Activated B cell treated with CpG ODN at 0.5 μM for 24 hours (primary cell): Measurements from ENCODE around the gene TLL2. TPM values are rescaled to one million over a fixed set of nuclear protein-coding genes. Genes with fewer than 3 reads are reported as not detected.

Source experiments
- ATAC-seq: fragments of 200-7000 bp; cut with Tn5 transposase; one replicate; pipeline ENCODE4 v1.10.0; 2021; ENCODE audit warnings: low read depth, mild to moderate bottlenecking, moderate library complexity
- CTCF ChIA-PET: fragments of 350-600 bp; sonication (Branson Sonifier 250); formaldehyde crosslinking; loops from one replicate; lab custom pipeline; 2021; ENCODE audit warnings: antibody characterized with exemption; lab: Charles Lee
- POLR2A ChIA-PET: fragments of 350-600 bp; sonication (Branson Sonifier 250); formaldehyde crosslinking; loops from one replicate; lab custom pipeline; 2021; ENCODE audit warnings: antibody characterized with exemption; lab: Charles Lee
- DNase-seq: peaks from one replicate; pipeline ENCODE4 v3.0.0; 2022
- H3K27ac Mint-ChIP-seq: one replicate; pipeline ENCODE4 v1.8.0; 2020; ENCODE audit warnings: mixed read lengths
- H3K27me3 Mint-ChIP-seq: one replicate; pipeline ENCODE4 v1.8.0; 2021; ENCODE audit warnings: mixed read lengths
- H3K36me3 Mint-ChIP-seq: one replicate; pipeline ENCODE4 v1.8.0; 2021; ENCODE audit warnings: low read depth, mixed read lengths
- H3K4me1 Mint-ChIP-seq: one replicate; pipeline ENCODE4 v1.8.0; 2021; ENCODE audit warnings: mixed read lengths
- H3K4me3 Mint-ChIP-seq: one replicate; pipeline ENCODE4 v1.8.0; 2020; ENCODE audit warnings: mild to moderate bottlenecking, mixed read lengths
- H3K9me3 Mint-ChIP-seq: one replicate; pipeline ENCODE4 v1.8.0; 2020; ENCODE audit warnings: mixed read lengths
- intact Hi-C: fragments of 100-400 bp; cut with micrococcal nuclease; formaldehyde crosslinking; loops from one replicate; pipeline ENCODE4 v1.15.1; 2024
- total RNA-seq: library from RNA; stranded (reverse); gene quantifications from 2 replicates; pipeline ENCODE4 v1.2.3, GENCODE V29; 2022
- TF ChIP-seq, protein P1 (sequence below): fragments of 200-600 bp; IDR thresholded peaks from one replicate; pipeline ENCODE4 v1.8.0; 2022; ENCODE audit warnings: antibody characterized with exemption, mild to moderate bottlenecking

The TLL2 gene
- 1.6 and 1.8 TPM in 2 replicates for total RNA-seq

GRCh38 chr10:96513698-96514561, at the start of gene TLL2:
TSS of gene TLL2 (minus strand) at chr10:96513926. CDS start at chr10:96513685, 241 bp downstream.
- Mint-ChIP-seq H3K27me3 (peaks cover 11% of the 10 kb centered on the region), H3K4me3 (peak within 1 kb of the TSS; percentile 83), H3K9me3 (no peaks in the 10 kb centered on the region), H3K27ac (peak within 1 kb of the TSS; percentile 74), H3K36me3 (peaks cover 2% of the 10 kb centered on the region), H3K4me1 (peaks cover 26% of the 10 kb centered on the region)
- TF ChIP-seq, protein P1, sequence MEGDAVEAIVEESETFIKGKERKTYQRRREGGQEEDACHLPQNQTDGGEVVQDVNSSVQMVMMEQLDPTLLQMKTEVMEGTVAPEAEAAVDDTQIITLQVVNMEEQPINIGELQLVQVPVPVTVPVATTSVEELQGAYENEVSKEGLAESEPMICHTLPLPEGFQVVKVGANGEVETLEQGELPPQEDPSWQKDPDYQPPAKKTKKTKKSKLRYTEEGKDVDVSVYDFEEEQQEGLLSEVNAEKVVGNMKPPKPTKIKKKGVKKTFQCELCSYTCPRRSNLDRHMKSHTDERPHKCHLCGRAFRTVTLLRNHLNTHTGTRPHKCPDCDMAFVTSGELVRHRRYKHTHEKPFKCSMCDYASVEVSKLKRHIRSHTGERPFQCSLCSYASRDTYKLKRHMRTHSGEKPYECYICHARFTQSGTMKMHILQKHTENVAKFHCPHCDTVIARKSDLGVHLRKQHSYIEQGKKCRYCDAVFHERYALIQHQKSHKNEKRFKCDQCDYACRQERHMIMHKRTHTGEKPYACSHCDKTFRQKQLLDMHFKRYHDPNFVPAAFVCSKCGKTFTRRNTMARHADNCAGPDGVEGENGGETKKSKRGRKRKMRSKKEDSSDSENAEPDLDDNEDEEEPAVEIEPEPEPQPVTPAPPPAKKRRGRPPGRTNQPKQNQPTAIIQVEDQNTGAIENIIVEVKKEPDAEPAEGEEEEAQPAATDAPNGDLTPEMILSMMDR: no peak
- ChIA-PET CTCF (interaction anchor here (0.8 to 1.6 kb wide), 7 partner anchors 9 to 139 kb away, joined by 3 to 8 read pairs (median 3); no protein-coding TSS in a partner anchor), POLR2A (interaction anchor here (0.6 to 1.3 kb wide), 4 partner anchors 30 to 319 kb away, joined by 3 to 4 read pairs (median 3); no protein-coding TSS in a partner anchor)
- peak; percentile 80 for ATAC-seq
- DNase-seq: peak; percentile 73
- intact Hi-C loops: loop anchor here (1.0 to 5.0 kb wide), 7 partner anchors 23 to 857 kb away; partner anchors contain the start of genes ALDH18A1, LCOR and TM9SF3

GRCh38 chr10:96560966-96561887, 47.5 kb upstream of the TLL2 start:
- TF ChIP-seq, protein P1: no peak
- Mint-ChIP-seq H3K4me1 (no peaks in the 10 kb centered on the region), H3K4me3 (no peak overlapping the region), H3K36me3 (peaks cover 48% of the 10 kb centered on the region), H3K9me3 (no peaks in the 10 kb centered on the region), H3K27ac (no peak overlapping the region), H3K27me3 (no peaks in the 10 kb centered on the region)
- intact Hi-C loops: no loop called here
- ATAC-seq (no peak), DNase-seq (no peak)
- POLR2A ChIA-PET: no interaction called here
- CTCF ChIA-PET: no interaction called here

- no peak overlapping the region for H3K27ac Mint-ChIP-seq
These were observed 46.8 kb upstream of the TLL2 start for GRCh38 chr10:96560489-96560888.

DNA sequence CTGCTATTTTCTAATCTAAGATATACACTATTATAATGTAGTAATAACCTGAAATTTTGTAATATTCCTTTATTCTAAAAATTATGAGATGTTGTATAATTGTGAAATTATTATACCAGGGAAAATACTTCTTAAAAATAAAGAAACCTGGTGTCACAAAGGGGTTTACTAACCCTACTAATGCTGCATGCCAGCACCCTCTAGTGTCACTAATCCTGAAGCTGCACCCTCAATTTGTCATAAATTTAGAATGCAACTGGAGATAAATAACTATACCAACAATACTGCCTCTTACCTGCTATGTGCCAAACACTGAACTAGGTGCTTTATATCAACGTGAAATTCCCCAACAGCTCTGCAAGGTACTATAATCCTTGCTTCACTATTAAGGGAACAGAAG, 42.3 kb upstream of the TLL2 start:
- no peaks in the 10 kb centered on the region for H3K27me3 Mint-ChIP-seq
- H3K9me3 Mint-ChIP-seq: no peaks in the 10 kb centered on the region
- TF ChIP-seq, protein P1: no peak
- intact Hi-C loops: loop anchor here (1.0 to 2.0 kb wide), 3 partner anchors 65 to 181 kb away; no protein-coding TSS in a partner anchor
- CTCF ChIA-PET: interaction anchor here (0.9 to 1.7 kb wide), 8 partner anchors 21 to 181 kb away, joined by 3 to 8 read pairs (median 4); no protein-coding TSS in a partner anchor
- peaks cover 39% of the 10 kb centered on the region for H3K36me3 Mint-ChIP-seq
- no peak overlapping the region for H3K4me3 Mint-ChIP-seq
- DNase-seq (no peak), ATAC-seq (no peak)
- H3K4me1 Mint-ChIP-seq: no peaks in the 10 kb centered on the region
- no peak overlapping the region for H3K27ac Mint-ChIP-seq
- POLR2A ChIA-PET: no interaction called here

More at GRCh38 chr10:96560489-96560888, 46.8 kb upstream of the TLL2 start:
- Mint-ChIP-seq H3K36me3 (peaks cover 47% of the 10 kb centered on the region), H3K4me3 (no peak overlapping the region), H3K4me1 (no peaks in the 10 kb centered on the region), H3K27me3 (no peaks in the 10 kb centered on the region), H3K9me3 (no peaks in the 10 kb centered on the region)
- ATAC-seq: no peak
- TF ChIP-seq, protein P1: no peak
- DNase-seq: no peak
- ChIA-PET POLR2A (no interaction called here), CTCF (no interaction called here)
- intact Hi-C loops: no loop called here
